ENCODE measurements around the gene FBXW5. TPM values are rescaled to one million over a fixed set of nuclear protein-coding genes. Genes with fewer than 3 reads are reported as not detected.

Gene FBXW5
- total and polyA plus RNA-seq, 12 donors: 118 to 215 (median 145) TPM

DNA sequence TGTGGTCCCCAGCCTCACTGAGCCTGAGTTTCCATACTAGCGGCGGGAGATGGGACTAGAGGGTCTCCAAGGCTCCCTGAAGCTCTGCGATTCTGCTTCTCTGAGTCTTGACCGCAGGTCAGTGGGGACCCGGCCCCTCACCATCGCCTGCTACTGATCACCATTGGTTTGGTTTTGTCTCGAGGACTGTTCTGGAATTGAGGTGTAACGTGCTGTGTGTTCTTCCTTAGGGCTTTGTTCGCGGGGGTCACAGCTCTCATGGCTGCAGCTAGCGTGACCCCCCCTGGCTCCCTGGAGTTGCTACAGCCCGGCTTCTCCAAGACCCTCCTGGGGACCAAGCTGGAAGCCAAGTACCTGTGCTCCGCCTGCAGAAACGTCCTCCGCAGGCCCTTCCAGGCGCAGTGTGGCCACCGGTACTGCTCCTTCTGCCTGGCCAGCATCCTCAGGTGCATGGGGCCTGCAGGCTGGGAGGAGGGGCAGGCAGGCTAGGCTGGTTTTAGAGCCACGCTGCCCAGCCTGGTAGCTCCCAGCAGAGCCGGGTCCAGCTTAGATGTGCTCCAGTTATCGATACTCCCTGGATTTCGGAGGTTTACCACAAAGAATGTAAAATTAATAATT is 45.9 kb downstream of the FBXW5 start:
- TF ChIP-seq CTCF (IDR thresholded peaks at IDR 0.05): no peak
- H3K4me1 ChIP-seq: peaks cover 19 to 33% (median 31%) of the 10 kb centered on the region in 9 donors
- WGBS, 2 donors: 95 to 97% methylated on average over 21 of the region's 21 CpGs
- H3K27me3 ChIP-seq: no peaks in the 10 kb centered on the region
- DNase-seq (no peak), ATAC-seq (no peak)
- intact Hi-C loops (cut with DNase I): no loop called here
- no peak overlapping the region for H3K4me3 ChIP-seq
- peaks cover 0 to 55% (median 17%) of the 10 kb centered on the region in 9 donors for H3K36me3 ChIP-seq
- no peaks in the 10 kb centered on the region for H3K9me3 ChIP-seq
- no peak overlapping the region for H3K27ac ChIP-seq

DNA sequence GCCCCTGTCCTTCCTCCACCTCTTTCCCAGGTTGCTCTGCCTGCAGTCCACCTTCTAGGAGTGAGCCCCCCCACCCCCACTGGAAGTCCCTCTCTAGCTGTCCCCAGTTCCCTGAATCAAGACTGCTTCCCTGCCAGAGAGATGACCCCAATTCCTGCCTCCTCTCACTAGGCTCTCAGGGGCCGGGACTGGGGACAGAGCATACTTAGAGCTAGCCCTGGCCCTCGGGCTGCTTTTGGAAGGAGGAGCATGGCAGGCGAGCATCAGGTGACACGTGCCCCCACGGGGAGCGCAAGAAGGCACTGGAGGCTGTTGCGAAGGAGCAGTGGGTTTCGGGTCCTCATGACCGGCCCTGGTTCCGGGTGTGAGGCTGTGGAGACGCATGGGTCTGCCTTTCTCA is 48.5 kb downstream of the FBXW5 start:
- Histone ChIP-seq H3K9me3 (no peaks in the 10 kb centered on the region), H3K27ac (no peak overlapping the region), H3K4me1 (peaks cover 0 to 7% (median 6%) of the 10 kb centered on the region in 9 donors), H3K36me3 (peaks cover 0 to 62% (median 19%) of the 10 kb centered on the region in 9 donors), H3K4me3 (no peak overlapping the region), H3K27me3 (no peaks in the 10 kb centered on the region)
- DNase-seq (no peak), ATAC-seq (no peak)
- WGBS, 2 donors: 82 to 85% methylated on average over 11 of the region's 11 CpGs
- intact Hi-C loops (cut with DNase I): no loop called here
- no peak for TF ChIP-seq CTCF (IDR thresholded peaks at IDR 0.05)

- Histone ChIP-seq H3K9me3 (no peaks in the 10 kb centered on the region), H3K4me3 (no peak overlapping the region), H3K36me3 (peaks cover 0 to 45% (median 8%) of the 10 kb centered on the region in 9 donors), H3K4me1 (peaks cover 8 to 22% (median 15%) of the 10 kb centered on the region in 9 donors), H3K27me3 (no peaks in the 10 kb centered on the region), H3K27ac (no peak overlapping the region)
- WGBS, 2 donors: 84 to 87% methylated on average over 13 of the region's 13 CpGs
- TF ChIP-seq CTCF (IDR thresholded peaks at IDR 0.05): no peak
- DNase-seq: no peak
- ATAC-seq: no peak
- intact Hi-C loops (cut with DNase I): no loop called here
Measured at GRCh38 chr9:136890661-136891060, 53.9 kb downstream of the FBXW5 start.

Other genes with a start within 250 kb of the FBXW5 start
Only the 30 nearest of the 32 such genes appear.
- 10 to 100 TPM; 15.7 to 26.1 (median 17.9) TPM for gene DIPK1B, start 232.2 kb downstream of the FBXW5 start, total RNA-seq
- 10 to 100 TPM; 24.8 to 37.9 TPM for gene DIPK1B, start 232.2 kb downstream of the FBXW5 start, polyA plus RNA-seq
- gene LCN10, start 201.8 kb downstream of the FBXW5 start, total RNA-seq: 10 to 100 TPM in 3 of 10 donors, 1 to 10 TPM in 4, under 1 TPM in 3; 0.44 to 28.7 (median 1.7) TPM
- gene LCN10, start 201.8 kb downstream of the FBXW5 start, polyA plus RNA-seq: 100 to 1,000 TPM in 1 of 2 donors, 10 to 100 TPM in 1; 34.0 to 144 TPM
- gene LCN6, start 196.2 kb downstream of the FBXW5 start, total RNA-seq: 10 to 100 TPM in 3 of 10 donors, 1 to 10 TPM in 7; 1.5 to 76.8 (median 3.5) TPM
- 100 to 1,000 TPM in 1 of 2 donors, 10 to 100 TPM in 1; 95.6 to 261 TPM for gene LCN6, start 196.2 kb downstream of the FBXW5 start, polyA plus RNA-seq
- gene LCN8, start 186.5 kb downstream of the FBXW5 start, total RNA-seq: not detected
- not detected for gene LCN8, start 186.5 kb downstream of the FBXW5 start, polyA plus RNA-seq
- 10 to 100 TPM in 1 of 10 donors, 1 to 10 TPM in 1, under 1 TPM in 1, not detected in 7; 0.85 to 20.1 (median 1.3) TPM for gene LCN15, start 180.2 kb downstream of the FBXW5 start, total RNA-seq
- gene LCN15, start 180.2 kb downstream of the FBXW5 start, polyA plus RNA-seq: 1 to 10 TPM; 1.0 to 6.1 TPM
- 10 to 100 TPM; 48.1 to 83.4 (median 61.8) TPM for gene TMEM141, start 153.4 kb downstream of the FBXW5 start, total RNA-seq
- gene TMEM141, start 153.4 kb downstream of the FBXW5 start, polyA plus RNA-seq: 100 to 1,000 TPM in 1 of 2 donors, 10 to 100 TPM in 1; 95.6 to 107 TPM
- gene CCDC183, start 148.4 kb downstream of the FBXW5 start, total RNA-seq: 1 to 10 TPM in 6 of 10 donors, under 1 TPM in 4; 0.56 to 2.4 (median 1.1) TPM
- 1 to 10 TPM in 1 of 2 donors, under 1 TPM in 1; 0.49 to 9.2 TPM for gene CCDC183, start 148.4 kb downstream of the FBXW5 start, polyA plus RNA-seq
- gene RABL6, start 136.8 kb downstream of the FBXW5 start, total RNA-seq: 10 to 100 TPM; 61.6 to 91.2 (median 66.6) TPM
- gene RABL6, start 136.8 kb downstream of the FBXW5 start, polyA plus RNA-seq: 10 to 100 TPM; 60.5 to 97.4 TPM
- 1 to 10 TPM; 3.6 to 8.3 (median 5.9) TPM for gene AJM1, start 102.3 kb downstream of the FBXW5 start, total RNA-seq
- 1 to 10 TPM; 3.4 to 7.6 TPM for gene AJM1, start 102.3 kb downstream of the FBXW5 start, polyA plus RNA-seq
- gene PHPT1, start 95.3 kb downstream of the FBXW5 start, total RNA-seq: 100 to 1,000 TPM; 310 to 376 (median 327) TPM
- 100 to 1,000 TPM; 354 to 650 TPM for gene PHPT1, start 95.3 kb downstream of the FBXW5 start, polyA plus RNA-seq
- gene MAMDC4, start 92.4 kb downstream of the FBXW5 start, total RNA-seq: 10 to 100 TPM in 2 of 10 donors, 1 to 10 TPM in 8; 4.1 to 11.3 (median 8.3) TPM
- gene MAMDC4, start 92.4 kb downstream of the FBXW5 start, polyA plus RNA-seq: 10 to 100 TPM in 1 of 2 donors, 1 to 10 TPM in 1; 8.0 to 45.4 TPM
- gene EDF1, start 78.4 kb downstream of the FBXW5 start, total RNA-seq: 100 to 1,000 TPM; 289 to 375 (median 329) TPM
- gene EDF1, start 78.4 kb downstream of the FBXW5 start, polyA plus RNA-seq: 1,000 to 10,000 TPM in 1 of 2 donors, 100 to 1,000 TPM in 1; 624 to 1,058 TPM
- 10 to 100 TPM in 5 of 10 donors, 1 to 10 TPM in 5; 5.4 to 14.8 (median 9.7) TPM for gene TRAF2, start 58.2 kb downstream of the FBXW5 start, total RNA-seq
- gene TRAF2, start 58.2 kb downstream of the FBXW5 start, polyA plus RNA-seq: 10 to 100 TPM; 10.1 to 17.0 TPM
- 10 to 100 TPM in 1 of 10 donors, 1 to 10 TPM in 9; 1.2 to 10.0 (median 2.4) TPM for gene C8G, start 505 bp upstream of the FBXW5 start, total RNA-seq
- gene C8G, start 505 bp upstream of the FBXW5 start, polyA plus RNA-seq: 1 to 10 TPM; 2.0 to 2.1 TPM
- 10 to 100 TPM in 4 of 10 donors, 1 to 10 TPM in 6; 4.1 to 17.9 (median 6.8) TPM for gene LCN12, start 7.5 kb upstream of the FBXW5 start, total RNA-seq
- 1 to 10 TPM in 1 of 2 donors, under 1 TPM in 1; 0.74 to 8.3 TPM for gene LCN12, start 7.5 kb upstream of the FBXW5 start, polyA plus RNA-seq
- 1,000 to 10,000 TPM; 1,129 to 5,119 (median 4,014) TPM for gene PTGDS, start 32.8 kb upstream of the FBXW5 start, total RNA-seq
- 1,000 to 10,000 TPM; 2,970 to 3,711 TPM for gene PTGDS, start 32.8 kb upstream of the FBXW5 start, polyA plus RNA-seq
- gene LCNL1, start 38.3 kb upstream of the FBXW5 start, total RNA-seq: 10 to 100 TPM in 2 of 10 donors, 1 to 10 TPM in 8; 1.4 to 10.9 (median 6.4) TPM
- 10 to 100 TPM in 1 of 2 donors, under 1 TPM in 1; 0.10 to 10.3 TPM for gene LCNL1, start 38.3 kb upstream of the FBXW5 start, polyA plus RNA-seq
- 10 to 100 TPM; 12.7 to 29.5 (median 16.1) TPM for gene PAXX, start 47.7 kb upstream of the FBXW5 start, total RNA-seq
- gene PAXX, start 47.7 kb upstream of the FBXW5 start, polyA plus RNA-seq: 100 to 1,000 TPM in 1 of 2 donors, 10 to 100 TPM in 1; 51.7 to 131 TPM
- 10 to 100 TPM in 1 of 10 donors, 1 to 10 TPM in 8, under 1 TPM in 1; 0.46 to 11.5 (median 3.0) TPM for gene CLIC3, start 51.8 kb upstream of the FBXW5 start, total RNA-seq
- gene CLIC3, start 51.8 kb upstream of the FBXW5 start, polyA plus RNA-seq: 10 to 100 TPM in 1 of 2 donors, 1 to 10 TPM in 1; 9.5 to 21.4 TPM
- 10 to 100 TPM; 23.6 to 42.6 (median 28.1) TPM for gene ABCA2, start 83.5 kb upstream of the FBXW5 start, total RNA-seq
- 10 to 100 TPM; 16.0 to 46.7 TPM for gene ABCA2, start 83.5 kb upstream of the FBXW5 start, polyA plus RNA-seq
- gene FUT7, start 87.3 kb upstream of the FBXW5 start, total RNA-seq: under 1 TPM in 5 of 10 donors, not detected in 5; 0.13 to 0.30 (median 0.15) TPM
- gene FUT7, start 87.3 kb upstream of the FBXW5 start, polyA plus RNA-seq: under 1 TPM; 0.07 to 0.15 TPM
- gene NPDC1, start 101.4 kb upstream of the FBXW5 start, total RNA-seq: 10 to 100 TPM; 29.1 to 74.3 (median 52.6) TPM
- gene NPDC1, start 101.4 kb upstream of the FBXW5 start, polyA plus RNA-seq: 100 to 1,000 TPM in 1 of 2 donors, 10 to 100 TPM in 1; 74.2 to 153 TPM
- gene ENTPD2, start 109.3 kb upstream of the FBXW5 start, total RNA-seq: 1 to 10 TPM in 8 of 10 donors, under 1 TPM in 2; 0.32 to 2.5 (median 1.6) TPM
- 1 to 10 TPM in 1 of 2 donors, under 1 TPM in 1; 0.96 to 3.3 TPM for gene ENTPD2, start 109.3 kb upstream of the FBXW5 start, polyA plus RNA-seq
- 1 to 10 TPM in 1 of 10 donors, under 1 TPM in 8, not detected in 1; 0.06 to 1.1 (median 0.11) TPM for gene SAPCD2, start 125.8 kb upstream of the FBXW5 start, total RNA-seq
- gene SAPCD2, start 125.8 kb upstream of the FBXW5 start, polyA plus RNA-seq: under 1 TPM; 0.15 to 0.23 TPM
- gene UAP1L1, start 132.8 kb upstream of the FBXW5 start, total RNA-seq: 10 to 100 TPM in 4 of 10 donors, 1 to 10 TPM in 6; 6.0 to 16.5 (median 8.5) TPM
- gene UAP1L1, start 132.8 kb upstream of the FBXW5 start, polyA plus RNA-seq: 10 to 100 TPM in 1 of 2 donors, 1 to 10 TPM in 1; 3.4 to 24.3 TPM
- gene MAN1B1, start 142.2 kb upstream of the FBXW5 start, total RNA-seq: 10 to 100 TPM; 16.9 to 27.7 (median 20.9) TPM
- 10 to 100 TPM; 25.5 to 71.4 TPM for gene MAN1B1, start 142.2 kb upstream of the FBXW5 start, polyA plus RNA-seq
- gene DPP7, start 170.0 kb upstream of the FBXW5 start, total RNA-seq: 100 to 1,000 TPM in 7 of 10 donors, 10 to 100 TPM in 3; 91.4 to 167 (median 118) TPM
- gene DPP7, start 170.0 kb upstream of the FBXW5 start, polyA plus RNA-seq: 100 to 1,000 TPM; 152 to 677 TPM
- not detected for gene GRIN1, start 194.4 kb upstream of the FBXW5 start, total RNA-seq
- not detected for gene GRIN1, start 194.4 kb upstream of the FBXW5 start, polyA plus RNA-seq
- not detected for gene LRRC26, start 225.3 kb upstream of the FBXW5 start, total RNA-seq
- not detected for gene LRRC26, start 225.3 kb upstream of the FBXW5 start, polyA plus RNA-seq
- gene TMEM210, start 227.3 kb upstream of the FBXW5 start, total RNA-seq: not detected
- gene TMEM210, start 227.3 kb upstream of the FBXW5 start, polyA plus RNA-seq: not detected